GM19324 (cell line): ENCODE measurements around the gene C4orf36.

Experiments
- ATAC-seq: cut with Tn5 transposase; IDR thresholded peaks from one replicate; pipeline ENCODE4 v1.9.1; 2021; ENCODE audit warnings: mild to moderate bottlenecking, moderate library complexity; ENCODE audit not compliant: unreplicated experiment, low FRiP score

The C4orf36 gene

GRCh38 chr4:86891762-86892635 lies at the start of gene C4orf36:
TSS of gene C4orf36 (minus strand) at chr4:86892422. CDS start at chr4:86891520, 902 bp downstream.
- ATAC-seq = peak; percentile 59

GRCh38 chr4:86940920-86941460 lies 48.8 kb upstream of the C4orf36 start:
- no peak for ATAC-seq

- ATAC-seq = peak; percentile 66
These were observed 47.7 kb upstream of the C4orf36 start for GRCh38 chr4:86939729-86940575.

- no peak for ATAC-seq
These were observed 46.7 kb upstream of the C4orf36 start for GRCh38 chr4:86938771-86939520.

- ATAC-seq = peak; percentile 27
These were observed 43.9 kb upstream of the C4orf36 start for GRCh38 chr4:86935853-86936733.

GRCh38 chr4:86935566-86935852 lies 43.3 kb upstream of the C4orf36 start:
- ATAC-seq = peak; percentile 0

- ATAC-seq = peak; percentile 58
These were observed 42.7 kb upstream of the C4orf36 start, which contains the start of gene AFF1 for GRCh38 chr4:86934771-86935565. TSS of gene AFF1 (plus strand) at chr4:86935011. CDS start at chr4:86948534, 13,523 bp downstream.

- no peak for ATAC-seq
These were observed 42.0 kb upstream of the C4orf36 start for GRCh38 chr4:86934147-86934770.

- no peak for ATAC-seq
These were observed 36.4 kb upstream of the C4orf36 start for GRCh38 chr4:86928400-86929255.

GRCh38 chr4:86927843-86928395 lies 35.7 kb upstream of the C4orf36 start:
- ATAC-seq = no peak

GRCh38 chr4:86926435-86927086 lies 34.3 kb upstream of the C4orf36 start:
- no peak for ATAC-seq

GRCh38 chr4:86924811-86925210 lies 32.6 kb upstream of the C4orf36 start:
- no peak for ATAC-seq

- no peak for ATAC-seq
These were observed 29.5 kb upstream of the C4orf36 start for GRCh38 chr4:86921608-86922252.

- ATAC-seq = no peak
These were observed 27.5 kb upstream of the C4orf36 start for GRCh38 chr4:86919561-86920223.

- no peak for ATAC-seq
These were observed 26.4 kb upstream of the C4orf36 start for GRCh38 chr4:86918539-86919072.
